Fibroblast of the conjunctiva (primary cell): Measurements from ENCODE around the gene CD55.

ENCODE experiments used
- DNase-seq: peaks from one replicate; pipeline ENCODE4 v3.0.0-alpha.2; 2010; ENCODE audit warnings: low read depth

Gene CD55

DNA sequence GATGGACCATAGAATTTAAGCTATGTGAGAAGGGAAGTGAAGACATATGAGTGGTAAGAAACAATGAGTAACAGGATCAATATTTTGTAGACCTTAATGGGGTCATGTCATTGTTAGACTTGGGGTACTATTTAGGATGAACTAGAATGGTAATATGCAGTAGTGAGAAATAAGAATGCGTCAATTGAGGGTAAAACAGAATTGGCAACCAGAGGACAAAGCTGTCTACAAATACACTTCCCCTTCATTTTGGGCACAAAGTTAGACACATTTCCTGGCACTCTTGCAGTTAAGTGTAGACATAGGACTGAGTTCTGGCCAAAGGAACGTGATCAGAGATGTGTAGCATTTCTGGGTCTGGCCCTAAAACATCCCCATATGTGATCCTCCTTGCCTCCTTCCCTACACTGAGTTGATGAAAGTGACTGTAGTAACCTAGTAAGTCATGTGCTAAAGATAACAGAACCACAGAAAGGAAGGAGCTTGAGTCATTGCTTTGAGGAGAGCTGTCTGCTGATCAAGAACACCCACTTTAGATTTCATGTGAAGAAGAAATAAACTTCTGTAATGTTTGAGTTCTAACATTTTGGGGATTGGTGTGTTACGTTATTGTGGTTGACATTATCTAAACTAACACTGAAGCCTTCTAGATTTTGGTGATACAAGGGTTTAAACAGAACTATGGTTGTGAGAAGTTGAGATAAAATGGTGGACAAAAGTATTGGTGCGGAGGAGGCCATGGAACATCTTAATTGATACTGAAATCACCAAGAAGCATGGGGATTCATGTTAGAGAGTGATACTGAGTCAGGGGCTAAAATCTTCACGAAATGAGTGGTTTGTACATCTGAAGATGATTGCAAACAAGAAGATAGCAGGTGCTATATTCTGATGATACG lies 41.7 kb downstream of the CD55 start:
- no peak for DNase-seq

DNA sequence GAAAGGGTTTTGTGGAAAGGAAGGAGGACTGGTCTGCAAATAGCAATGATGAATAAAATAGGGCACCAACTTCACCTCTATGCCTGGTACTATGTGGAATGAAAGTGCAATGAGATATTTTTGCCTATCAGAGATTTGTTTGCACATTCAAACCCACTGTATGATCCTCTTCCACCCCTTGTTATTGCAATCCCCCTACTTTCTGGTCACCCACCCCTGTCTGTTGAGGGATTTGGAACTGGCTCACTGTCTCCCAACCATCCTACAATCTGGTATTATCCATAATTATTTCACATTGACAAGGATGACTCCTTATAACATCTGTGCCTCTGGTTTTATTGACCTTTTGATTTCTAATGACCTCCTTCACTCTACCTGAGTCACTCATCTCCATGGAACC lies 42.4 kb downstream of the CD55 start:
- no peak for DNase-seq

DNA sequence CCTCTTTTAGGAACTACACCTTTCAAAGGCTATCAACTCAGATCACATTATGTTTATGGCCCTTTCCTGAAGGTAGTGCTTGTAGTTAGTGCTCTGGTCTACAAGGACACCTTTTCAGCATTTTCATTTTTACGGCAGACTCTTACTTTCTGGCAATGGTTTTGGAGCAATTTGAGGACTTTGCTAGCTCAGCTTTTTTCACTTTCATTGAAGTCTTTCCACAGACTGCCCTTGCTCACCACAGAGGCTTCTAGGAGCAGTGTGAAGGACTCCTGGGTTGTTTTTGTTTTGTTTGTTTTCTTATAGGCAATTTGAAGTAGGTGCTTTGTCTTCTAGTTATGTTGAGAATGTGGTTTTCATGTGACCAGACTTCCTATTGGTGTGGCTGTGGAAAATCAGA lies 43.1 kb downstream of the CD55 start:
- no peak for DNase-seq

DNA sequence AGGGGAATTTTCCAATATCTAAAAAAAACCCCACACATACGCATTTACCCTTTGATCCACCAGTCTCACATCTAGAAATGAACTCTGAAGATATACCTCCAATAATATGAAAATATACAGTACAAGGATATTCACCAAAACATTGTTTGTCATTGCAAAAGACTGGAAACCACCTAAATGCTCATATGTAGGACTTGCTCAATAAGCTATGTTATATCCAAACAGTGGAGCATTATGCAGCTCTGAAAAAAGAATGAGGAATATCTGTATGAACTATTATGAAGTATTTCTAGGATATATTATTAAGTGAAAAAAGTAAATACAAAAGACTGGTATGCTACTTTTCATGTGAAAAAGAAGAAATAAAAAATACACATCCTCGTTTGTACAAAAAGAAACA lies 43.6 kb downstream of the CD55 start:
- DNase-seq: no peak

DNA sequence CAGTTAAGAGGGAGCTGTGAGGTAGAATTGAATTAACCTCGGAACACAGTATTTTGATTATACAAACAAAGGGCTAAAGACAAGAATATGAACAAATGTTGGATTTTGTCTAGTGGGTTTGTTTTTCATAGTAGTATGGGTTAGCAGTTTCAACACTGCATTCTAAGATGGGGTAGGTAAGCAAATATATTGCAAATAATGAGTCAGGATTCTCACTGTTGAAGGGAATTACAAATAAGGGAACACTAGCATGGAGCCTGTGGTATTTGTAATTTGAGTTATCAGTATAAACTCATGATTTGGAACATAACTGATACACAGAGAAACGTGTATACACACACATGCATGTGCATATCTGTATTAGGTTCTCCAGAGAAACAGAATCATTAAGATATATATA lies 44.5 kb downstream of the CD55 start:
- no peak for DNase-seq

DNA sequence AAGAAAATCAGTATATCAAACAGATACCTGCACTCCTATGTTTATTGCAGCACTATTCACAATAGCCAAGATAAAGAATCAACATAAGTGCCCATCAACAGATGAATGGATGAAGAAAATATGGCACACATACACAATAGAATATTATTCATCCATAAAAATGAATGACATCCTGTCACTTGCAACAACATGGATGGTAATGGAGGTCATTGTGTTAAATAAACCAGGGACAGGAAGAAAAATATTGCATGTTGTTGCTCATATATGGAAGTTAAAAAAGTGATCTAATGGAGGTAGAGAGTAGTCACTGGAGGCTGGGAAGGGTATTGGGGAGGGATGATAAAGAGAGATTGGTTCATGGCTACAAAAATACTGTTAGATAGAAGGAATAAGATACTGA lies 67.2 kb downstream of the CD55 start:
- DNase-seq: no peak

DNA sequence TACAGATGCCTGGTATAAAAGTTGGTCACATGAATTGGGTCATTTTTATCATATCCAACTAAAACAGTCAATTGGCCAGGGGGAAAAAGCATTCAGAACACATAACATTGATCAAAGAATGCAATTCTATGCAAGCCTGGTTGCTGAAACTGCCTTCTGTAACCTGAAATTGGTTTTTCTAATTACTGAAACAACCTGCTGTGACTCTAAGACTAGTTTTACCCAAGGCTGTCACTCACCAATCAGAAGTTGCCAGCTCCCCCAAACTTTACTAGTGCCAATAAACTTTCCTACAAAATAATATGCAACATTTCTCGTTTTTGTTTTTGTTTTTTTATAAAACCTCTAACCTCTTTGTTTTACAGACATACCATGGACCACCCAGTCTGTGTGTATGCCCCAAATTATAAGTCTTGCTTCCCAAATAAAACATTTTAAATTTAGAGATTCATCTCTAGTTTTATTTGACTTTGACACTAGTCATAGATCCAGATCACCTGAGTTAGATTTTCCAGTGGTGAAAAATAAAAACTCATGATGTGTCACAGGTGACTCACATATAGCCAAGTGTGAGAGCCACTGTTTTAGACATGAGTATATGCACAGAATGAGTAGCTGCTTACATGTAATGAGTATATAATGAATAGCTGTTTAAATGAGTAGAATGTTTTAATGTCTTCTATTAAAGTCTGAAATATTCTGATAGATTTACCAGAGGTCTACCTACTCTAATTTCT lies 68.4 kb downstream of the CD55 start:
- DNase-seq: no peak

DNA sequence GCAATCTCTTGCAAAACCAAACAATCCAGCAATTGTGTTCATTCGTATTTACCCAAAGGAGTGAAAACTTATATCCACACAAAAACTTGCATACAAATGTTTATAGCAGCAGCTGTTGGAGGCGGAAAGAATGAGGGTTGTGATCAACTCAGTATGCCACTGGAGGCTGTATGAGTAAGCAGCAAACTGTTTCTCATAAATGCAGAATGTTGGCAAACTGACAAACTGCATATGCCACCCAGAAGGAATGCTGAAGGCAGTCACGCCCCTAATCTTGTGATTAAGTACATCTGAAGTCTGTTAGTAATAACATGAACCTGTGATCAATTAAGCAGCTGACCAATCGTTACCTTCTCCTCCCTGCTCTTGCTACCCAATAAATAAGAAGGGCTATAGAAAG lies 72.1 kb downstream of the CD55 start:
- peak; percentile 95 for DNase-seq

DNA sequence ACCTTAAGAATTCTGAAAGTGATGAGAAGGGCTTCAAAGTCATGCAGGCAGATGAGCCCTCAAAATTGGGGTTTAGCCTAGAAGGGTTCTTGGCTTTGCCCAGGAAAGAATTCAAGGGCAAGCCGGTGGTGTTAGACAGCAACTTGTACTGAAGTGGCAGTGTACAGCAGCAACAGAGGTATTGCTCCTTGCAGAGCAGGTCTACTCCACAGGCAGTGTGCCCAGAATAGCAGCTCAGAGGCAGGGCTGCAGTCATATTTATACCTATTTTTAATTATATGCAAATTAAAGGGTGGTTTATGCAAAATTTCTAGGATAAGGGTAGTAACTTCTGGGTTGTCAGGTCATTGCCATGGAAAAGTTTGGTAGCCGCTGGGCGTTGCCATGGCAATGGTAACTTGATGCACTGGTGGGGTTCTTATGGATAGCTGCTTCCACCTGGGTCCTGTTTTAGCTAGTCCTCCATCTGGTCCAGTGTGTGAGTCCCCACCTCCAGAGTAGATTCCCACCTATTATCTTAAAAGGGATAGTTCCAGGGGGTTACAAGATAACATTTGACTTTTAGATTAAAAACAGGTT lies 74.8 kb downstream of the CD55 start:
- DNase-seq: no peak

DNA sequence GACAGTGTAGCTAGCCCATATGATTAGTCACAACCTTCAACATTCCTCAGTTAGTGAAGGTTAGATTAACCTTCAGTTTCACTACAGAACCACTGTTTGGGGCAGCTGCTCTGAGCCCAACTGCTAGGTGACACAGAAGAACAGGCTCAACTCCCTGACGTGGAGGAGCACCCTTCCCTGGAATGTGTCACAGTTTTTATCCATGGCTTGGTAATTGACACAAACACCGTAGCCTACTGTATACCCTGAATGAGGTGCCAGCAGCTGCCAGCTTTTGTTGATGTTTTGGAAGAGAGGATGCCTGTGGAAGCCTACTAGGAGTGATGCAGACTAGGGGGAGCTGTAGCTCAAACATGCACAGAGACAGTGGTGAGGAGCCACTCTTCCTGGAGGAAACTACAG lies 76.0 kb downstream of the CD55 start:
- no peak for DNase-seq

DNA sequence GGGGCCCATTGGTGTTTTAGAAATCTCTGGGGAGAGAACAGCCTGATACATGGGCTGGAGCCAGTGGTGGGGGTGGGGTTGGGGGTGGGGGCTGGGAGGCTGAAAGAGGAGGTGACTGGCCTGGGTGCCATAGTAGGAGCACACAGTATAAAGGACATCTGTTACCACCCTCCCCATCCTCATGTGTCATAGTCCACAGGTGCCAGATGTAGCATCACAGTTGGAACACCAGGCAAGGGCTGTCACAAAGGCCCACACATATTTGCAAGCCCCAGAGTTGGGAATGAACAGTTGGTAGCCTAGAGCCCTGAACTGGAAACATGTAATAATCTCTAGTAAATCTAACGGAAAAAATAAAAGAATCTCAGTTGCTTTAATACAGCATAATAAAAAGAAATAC lies 77.5 kb downstream of the CD55 start:
- no peak for DNase-seq

DNA sequence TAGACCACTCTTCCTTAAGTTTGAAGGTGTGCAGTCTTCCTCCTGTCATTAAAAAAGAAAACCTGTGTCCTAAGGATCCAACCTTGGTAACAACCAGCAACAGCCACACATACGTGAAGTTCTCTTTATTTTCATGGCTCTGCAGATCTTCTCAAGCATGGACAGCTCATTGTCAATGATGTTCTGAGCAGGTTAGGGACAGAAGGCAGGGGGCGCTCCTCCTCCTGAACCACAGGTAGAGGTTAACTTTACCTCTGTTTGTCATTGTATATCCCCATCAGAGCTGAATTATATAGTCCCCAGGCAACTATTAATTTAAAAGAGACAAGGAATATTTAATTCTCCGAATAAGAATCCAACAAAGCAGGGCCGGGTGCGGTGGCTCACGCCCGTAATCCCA lies 80.1 kb downstream of the CD55 start:
- DNase-seq: no peak

DNA sequence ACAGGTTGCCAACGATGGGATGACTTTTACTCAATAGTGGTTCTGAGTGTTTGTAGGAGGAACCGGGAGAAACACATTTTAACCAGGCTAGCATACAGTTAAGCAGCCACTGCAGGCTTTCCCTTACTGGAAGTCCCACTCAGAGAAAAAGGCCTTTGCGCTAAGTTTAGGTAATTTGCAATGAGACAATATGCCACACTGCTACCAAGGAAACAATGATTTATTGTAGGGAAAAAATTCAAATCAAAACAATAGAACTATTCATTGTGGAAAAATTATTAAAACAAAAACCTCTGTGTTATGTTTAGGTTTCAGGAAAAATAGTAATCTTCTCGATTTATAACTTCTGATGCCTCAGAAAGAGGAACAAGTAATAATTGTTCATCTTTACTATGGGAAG lies 81.3 kb downstream of the CD55 start:
- DNase-seq: no peak

DNA sequence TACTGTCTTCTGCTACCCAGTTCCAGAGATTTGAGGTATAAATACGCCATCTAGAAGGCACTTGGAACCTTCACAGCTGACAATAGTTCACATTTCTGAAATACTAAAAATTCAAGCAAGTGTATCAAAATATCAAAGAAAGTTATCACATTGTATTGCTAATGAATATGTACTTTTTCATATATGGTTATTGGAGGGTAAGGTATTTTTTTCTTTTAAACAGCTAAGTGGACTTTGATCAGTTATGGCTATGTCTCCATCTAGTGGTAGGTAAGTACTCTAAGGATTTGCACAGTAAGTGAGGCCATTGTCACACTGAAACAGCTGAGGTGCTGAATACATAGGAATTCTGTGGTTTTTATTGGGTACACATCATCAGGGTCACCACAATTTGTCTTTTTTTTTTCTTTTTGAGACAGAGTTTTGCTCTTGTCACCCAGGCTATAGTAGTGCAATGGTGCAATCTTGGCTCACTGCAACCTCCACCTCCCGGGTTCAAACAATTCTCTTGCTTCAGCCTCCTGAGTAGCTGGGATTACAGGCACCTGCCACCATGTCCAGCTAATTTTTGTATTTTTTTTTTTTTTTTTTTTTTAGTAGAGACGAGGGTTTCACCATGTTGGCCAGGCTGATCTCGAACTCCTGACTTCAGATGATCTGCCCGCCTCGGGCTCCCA lies 83.5 kb downstream of the CD55 start:
- DNase-seq: peak; percentile 78

DNA sequence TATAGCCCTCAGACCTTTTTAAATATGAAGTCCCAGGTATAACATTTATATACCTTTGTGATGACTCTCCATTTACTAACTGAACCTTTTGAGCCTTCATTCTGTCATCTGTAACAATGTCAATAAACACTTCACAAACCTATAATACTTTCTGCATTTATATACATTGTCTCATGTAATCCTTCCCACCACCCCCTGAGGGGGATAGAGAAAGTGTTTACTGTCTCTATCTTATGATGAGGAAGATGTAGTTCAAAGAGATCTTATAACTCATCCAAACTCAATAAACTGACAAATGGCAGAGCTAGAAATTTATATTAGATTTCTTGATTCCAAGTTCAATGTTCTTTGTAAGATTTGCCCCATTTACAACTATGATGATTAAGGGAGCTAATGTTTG lies 84.3 kb downstream of the CD55 start:
- DNase-seq: no peak

DNA sequence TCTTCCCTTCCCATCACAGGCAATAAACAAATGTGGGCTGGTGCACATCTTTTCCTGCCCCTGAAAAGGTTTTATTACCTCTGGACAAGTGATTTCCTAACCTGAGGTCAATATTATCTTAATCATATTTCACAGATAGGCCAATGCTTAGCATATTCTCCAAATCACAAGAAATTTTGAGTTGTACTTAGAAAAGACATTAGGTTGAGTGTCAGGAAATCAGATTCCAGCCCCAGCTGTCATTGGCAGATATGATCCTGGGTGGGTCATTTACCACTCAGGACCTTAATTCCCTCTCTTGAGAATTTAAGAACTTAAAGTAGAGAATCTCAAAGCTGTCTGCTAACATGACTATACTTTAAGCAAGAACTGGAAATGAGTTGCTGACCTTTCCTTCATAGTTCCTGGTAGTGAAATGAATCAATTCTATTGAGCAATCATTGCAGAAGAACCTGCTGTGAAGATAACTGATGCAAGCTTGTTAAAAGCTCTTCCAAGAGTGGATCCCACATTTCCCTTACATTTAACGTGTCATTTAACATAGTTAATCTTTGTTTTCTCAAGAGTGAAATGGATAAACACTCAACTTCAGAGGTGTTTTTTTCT lies 86.3 kb downstream of the CD55 start:
- DNase-seq: peak; percentile 45
